DMS153 (cell line): ENCODE measurements around the gene UNKL.

Experiments used
- DNase-seq: peaks from one replicate; lab custom pipeline; 2025; lab: John Stamatoyannopoulos, UW

Gene UNKL

DNA sequence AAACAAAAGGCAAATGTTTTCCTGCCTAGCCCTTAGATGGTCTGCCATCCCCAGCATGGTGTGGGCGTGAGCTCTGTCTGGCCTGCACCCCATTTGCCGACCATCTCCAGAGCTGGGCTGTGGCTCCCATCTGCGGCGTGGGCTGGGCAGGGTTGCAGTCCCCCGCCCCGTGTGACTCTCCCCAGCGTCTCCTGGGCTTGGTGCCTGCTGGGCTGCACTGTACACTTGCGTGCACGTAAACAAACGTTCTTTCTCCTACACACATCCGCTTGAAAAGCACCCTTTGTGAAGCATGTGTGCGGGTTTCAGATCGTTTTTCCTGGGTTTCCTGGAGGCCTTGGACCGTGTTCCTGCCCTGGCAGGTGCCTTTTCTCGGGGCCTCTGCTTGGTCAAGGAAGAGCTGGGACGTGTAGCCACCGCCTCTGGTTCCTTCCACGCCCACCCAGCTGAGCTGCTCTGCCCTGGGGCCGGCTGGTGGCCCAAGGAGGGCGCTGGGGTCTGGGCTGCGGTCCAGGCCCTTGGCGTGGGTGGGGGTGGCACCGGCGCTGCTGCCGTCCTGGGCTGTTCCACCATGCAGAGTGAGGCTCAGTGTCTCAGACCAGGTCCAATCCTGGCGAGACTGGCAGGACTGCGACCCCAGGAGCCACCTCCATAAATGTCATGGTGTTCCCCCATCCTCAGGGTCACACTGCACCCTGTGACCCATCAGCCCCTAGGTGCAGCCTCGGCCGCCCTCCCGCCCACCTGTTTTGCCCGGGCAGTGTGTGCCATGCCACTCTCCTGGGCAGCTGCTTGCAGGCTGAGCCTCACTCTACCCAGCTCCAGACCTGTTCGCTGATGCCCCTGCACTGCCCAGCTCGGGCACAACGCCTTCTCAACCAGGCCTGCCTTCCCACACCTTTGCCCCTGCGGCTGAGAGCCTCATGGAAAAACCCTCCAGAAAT, 90.9 kb downstream of the UNKL start:
- no peak for DNase-seq

DNA sequence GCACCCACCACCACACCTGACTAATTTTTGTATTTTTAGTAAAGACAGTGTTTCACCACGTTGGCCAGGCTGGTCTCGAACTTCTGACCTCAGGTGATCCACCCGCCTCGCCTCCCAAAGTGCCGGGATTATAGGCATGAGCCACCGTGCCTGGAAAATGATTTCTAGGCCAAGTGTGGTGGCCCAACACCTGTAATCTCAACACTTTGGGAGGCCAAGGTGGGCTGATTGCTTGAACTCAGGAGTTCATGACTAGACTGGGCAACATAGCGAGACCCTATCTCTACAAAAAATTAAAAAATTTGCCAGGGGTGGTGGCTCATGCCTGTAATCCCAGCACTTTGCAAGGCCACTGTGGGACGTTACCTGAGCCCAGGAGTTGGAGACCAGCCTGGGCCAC, 92.1 kb downstream of the UNKL start:
- DNase-seq: no peak

DNA sequence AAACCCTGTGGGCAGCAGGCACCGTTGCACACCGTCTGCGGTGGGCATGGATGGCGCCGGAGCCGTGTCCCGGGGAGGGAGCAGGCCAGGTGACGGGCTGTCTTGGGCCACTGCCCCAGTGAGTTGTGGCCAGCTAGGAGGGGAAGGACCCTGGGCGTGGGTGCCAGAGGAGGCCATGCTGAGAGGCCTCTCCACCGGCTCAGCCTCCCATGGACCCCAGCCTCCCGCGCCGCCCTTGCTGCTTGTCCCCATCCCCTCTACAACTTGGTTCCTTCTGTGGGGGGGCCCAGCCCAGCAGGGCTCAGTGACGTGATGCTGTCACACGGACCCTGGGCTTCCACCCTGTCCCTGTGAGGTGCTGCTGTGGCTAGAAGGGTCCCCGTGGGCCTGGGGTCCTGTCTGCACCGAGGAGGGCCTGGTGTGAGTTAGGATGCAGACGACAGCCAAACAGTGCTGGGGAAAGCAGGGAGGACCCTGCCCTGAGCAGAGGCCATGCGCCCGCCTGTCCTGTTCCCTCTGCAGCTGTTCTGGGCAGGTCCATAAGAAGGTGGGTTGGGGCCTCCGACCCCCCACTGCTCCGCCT, 93.8 kb downstream of the UNKL start:
- no peak for DNase-seq

DNA sequence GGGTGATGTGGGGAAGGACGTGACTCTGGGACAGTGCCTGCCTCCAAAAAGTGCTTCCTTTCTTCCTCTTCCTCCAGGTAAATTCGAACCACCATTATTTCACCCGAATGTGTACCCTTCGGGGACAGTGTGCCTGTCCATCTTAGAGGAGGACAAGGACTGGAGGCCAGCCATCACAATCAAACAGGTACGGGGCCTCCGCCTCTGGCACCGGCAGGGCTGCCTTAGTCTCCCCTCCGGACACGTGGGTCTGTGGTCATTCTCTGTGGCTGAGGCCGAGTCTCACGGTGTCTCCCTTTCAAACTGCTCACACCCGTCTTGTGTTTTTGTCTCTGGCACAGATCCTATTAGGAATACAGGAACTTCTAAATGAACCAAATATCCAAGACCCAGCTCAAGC, 94.4 kb downstream of the UNKL start:
- no peak for DNase-seq

DNA sequence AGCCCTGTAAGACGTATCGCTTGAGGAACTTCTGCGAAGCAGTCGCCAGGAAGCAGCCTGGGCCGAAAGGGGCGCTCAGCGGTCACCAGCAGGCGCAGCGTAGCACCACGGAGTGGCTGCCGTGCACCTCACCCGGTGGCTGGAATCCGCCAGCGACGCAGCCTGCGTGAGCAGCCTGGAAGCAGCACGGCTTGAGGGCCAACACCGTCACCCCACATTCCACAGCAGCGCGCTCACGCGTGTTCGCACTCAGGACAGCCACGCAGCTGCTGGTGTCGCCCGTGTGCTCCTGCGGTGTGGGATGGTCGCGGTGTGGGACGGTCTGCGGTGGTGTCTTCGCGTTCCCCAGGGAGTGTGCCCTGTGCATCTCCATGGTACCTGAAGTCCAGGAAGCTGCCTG, 95.5 kb downstream of the UNKL start:
- DNase-seq: no peak

DNA sequence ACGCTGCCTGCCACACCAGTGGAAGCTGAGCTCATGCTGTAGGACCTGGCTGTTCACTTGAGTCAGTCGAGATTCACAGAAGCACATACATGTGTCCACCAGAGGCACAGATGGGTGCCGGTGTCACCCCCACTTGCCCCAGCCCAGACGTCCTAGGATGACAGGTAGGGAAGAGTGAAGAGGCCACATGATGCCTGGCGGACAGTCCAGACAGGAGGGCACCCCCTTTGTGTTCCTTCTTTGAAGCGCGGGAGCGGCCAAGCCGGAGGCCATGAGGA, 96.3 kb downstream of the UNKL start:
- DNase-seq: no peak

DNA sequence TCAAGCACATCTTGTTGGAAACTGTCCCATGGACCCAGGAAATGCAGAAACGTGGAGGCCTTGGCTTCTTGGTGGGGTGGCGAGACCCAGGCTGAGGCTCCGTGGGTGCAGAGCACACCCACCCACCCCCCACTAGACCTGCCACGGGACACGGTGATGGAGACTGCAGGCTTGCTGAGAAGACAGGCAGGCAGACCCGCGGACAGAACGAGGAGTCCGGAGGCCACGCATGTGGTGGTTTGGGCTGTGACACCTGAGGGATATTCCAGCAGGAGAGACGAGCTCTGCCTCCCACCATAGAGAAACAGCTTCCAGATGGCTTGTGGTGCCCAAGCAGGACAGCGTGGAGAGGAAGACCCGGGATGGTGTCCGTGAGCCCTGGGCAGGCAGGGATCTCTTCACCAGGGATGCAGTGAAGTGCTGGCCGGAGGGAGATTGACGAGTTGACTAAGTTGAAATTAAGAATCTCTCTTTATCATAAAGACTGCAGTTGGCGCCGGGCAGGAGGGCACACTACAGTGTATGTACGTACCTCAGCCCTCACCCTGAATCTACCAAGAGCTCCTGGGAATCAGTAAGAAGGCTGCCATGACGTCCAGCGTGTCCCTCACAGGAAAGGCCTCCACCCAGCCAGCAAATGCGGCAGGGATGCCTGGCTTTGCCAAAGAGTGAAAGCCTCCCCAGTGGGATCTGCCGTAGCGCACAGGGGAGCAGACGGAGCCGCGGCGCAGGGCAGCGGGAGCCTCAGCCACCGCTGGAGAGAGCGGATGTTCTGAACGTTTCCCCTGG, 96.8 kb downstream of the UNKL start:
- no peak for DNase-seq

DNA sequence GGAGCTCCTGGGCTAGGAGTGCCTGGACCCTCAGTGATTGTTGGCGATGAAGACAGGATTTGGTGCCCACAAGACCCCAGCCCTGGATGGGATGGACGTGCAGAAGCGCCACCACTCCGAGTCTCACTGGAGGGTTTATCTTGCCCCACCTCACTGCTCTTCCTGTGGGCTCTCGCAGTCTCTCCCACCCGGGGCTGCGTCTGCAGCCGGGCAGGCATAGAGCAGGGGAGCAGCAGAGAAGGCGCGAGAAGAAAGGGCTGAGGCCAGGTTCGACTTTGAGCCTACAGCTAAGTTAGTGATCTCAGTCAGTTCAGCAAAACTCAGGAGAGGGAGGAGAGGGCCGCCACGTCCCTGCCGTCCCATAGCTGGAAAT, 98.5 kb downstream of the UNKL start:
- no peak for DNase-seq

DNA sequence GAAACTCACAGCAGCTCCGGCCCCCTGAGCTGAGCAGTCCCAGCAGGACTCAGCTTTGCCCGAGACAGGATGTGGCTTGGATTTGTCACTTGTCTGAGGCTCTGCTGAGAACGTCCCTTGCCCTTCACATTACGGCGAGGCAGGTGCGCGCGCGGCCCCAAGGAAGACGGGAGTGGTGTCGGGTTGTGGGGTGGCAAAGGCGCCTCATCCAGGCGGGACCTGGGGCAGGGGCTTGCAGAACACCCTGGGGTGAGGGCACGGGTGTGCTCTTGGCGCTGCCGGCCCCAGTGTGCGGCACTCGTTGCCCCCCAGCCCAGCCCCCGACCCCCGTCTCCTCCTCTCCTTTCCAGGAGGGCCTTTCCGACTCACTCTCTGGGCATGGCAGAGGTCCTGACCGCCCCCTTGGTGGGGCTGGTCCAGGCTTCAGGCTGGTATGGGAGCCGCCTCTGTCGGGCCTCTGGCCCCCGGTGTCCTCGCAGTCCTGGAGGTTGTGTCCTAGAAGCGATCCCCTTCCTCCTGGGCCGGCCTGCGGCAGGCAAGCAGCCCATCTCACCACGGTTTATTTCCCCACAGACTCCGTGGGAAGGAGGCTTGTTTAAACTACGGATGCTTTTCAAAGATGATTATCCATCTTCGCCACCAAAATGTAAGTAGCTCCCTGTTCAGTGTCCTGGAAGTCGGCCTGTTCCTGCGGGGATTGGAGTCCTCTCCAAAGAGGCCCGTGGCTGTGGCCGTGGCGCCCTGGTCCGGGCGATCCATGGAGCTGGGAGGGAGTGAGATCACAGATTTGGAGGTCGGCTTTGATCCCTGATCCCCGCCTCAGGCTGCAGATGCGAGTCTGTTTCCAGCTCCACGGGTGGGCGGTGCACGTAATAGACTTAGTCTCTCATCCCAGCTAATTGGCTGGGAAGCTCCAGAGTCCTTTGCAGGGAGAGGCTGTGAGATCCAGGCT, 99.1 kb downstream of the UNKL start:
- no peak for DNase-seq

DNA sequence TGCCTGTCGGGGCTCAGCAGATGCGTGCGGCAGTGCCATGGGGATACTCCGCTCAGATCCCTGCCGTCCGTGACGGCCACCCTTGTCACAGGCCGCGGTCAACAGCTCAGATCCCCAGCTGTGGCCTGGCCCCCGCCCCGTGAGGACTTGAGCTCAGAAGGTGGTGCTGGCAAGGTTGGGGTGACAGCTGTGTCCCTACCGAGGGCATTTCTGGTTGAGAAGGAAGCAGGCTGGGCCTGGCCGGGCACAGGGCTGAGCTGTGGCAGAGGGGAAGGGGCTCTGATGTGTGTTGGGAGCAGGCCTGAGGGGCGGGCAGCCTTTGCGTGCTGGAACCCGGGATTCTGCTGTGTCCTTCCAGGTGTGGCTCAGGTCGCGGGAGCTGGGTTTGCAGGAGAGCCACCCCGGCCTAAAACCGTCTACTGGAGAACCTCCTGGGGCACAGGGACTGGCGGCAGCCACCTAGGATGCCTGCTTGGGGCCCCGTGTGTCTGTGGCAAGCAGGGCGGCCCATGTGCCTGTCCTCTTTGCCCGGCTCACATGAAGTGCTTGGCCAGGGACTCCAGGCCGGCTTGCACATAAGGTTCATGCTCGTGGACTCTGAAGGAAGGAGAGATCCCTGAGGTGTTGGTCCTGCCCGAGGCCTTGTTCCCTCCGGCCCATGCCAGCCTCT, 100.0 kb downstream of the UNKL start:
- DNase-seq: no peak

DNA sequence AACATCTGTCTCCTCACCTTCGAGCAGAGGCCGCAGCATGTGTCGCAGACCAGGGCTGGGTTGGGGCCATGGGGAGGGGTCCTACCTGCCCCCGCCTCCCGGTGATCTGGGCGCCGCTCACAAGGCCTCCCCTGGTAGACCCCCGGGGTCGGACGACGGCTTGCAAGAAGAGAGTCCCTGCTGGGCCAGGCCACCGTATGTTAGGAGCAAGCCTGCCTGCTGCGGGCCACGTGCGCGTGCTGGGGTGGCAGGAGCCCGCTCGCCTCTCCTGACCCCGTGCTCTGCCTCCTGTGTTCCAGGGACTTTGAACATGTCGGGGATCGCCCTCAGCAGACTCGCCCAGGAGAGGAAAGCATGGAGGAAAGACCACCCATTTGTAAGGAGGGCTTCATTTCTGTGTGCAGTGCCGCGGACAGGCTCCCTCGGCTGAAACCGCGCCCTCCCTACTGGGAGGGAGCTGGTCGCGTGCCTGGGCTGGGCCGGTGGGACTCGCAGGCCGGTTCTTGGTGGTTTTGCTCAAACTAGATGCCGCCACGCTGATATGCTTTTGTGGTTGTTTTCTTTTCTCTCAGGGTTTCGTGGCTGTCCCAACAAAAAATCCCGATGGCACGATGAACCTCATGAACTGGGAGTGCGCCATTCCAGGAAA, 100.7 kb downstream of the UNKL start:
- DNase-seq: no peak
